A549 (cell line): ENCODE measurements around the gene ZNF133. TPM values are rescaled to one million over a fixed set of nuclear protein-coding genes. Genes with fewer than 3 reads are reported as not detected.
"Not testable (repeated sequence)": the region's sequence is repeated elsewhere in the genome, so short reads cannot be mapped to it uniquely, and the experiment has no call there.

ENCODE experiments used
- ATAC-seq, 2 experiments: fragments of 200-7000 bp in 1 of 2; fragments of >200 bp in 1 of 2; cut with Nextera tagmentation in 1 of 2; cut with Tn5 transposase in 1 of 2; 3 replicates each; pipeline versions ENCODE4 v1.8.0 to v1.9.1; 2018 to 2020; ENCODE audit warnings: mild to moderate bottlenecking in 1 of 2, moderate library complexity in 1 of 2
- CTCF ChIA-PET: fragments of 300-600 bp; sonication (Branson Sonifier 250); formaldehyde crosslinking; extraction: SDS; loops from one replicate; lab custom pipeline; 2021; ENCODE audit warnings: antibody characterized with exemption, inconsistent platforms; lab: Yijun Ruan, JAX
- POLR2A ChIA-PET: fragments of 350-600 bp; formaldehyde crosslinking; extraction: SDS; loops from one replicate; lab custom pipeline; 2021; ENCODE audit warnings: antibody characterized with exemption, inconsistent platforms; lab: Yijun Ruan, JAX
- DNase-seq, 2 experiments: peaks; one replicate each; pipeline versions ENCODE4 v3.0.0 to v3.0.0-alpha.2; 2011 to 2016; ENCODE audit warnings: low read depth in 1 of 2, low spot score in 1 of 2
- FAIRE-seq: peaks from 2 replicates; lab custom pipeline; 2011; peaks lifted over from hg19 to GRCh38; lab: Jason Lieb, UNC
- H3K27ac ChIP-seq, 2 experiments: fragments of >200 bp; sonication (Bioruptor Twin); formaldehyde crosslinking; 3 replicates each; pipeline ENCODE4 v1.5.1; 2016 to 2017
- H3K4me1 ChIP-seq: fragments of >200 bp; sonication (Bioruptor Twin); formaldehyde crosslinking; 3 replicates; pipeline ENCODE4 v1.6.1; 2016
- H3K4me2 ChIP-seq: fragments of >200 bp; sonication (Bioruptor Twin); formaldehyde crosslinking; 3 replicates; pipeline ENCODE4 v1.6.1; 2016
- H3K4me3 ChIP-seq: fragments of >200 bp; sonication (Bioruptor Twin); formaldehyde crosslinking; 3 replicates; pipeline ENCODE4 v1.5.1; 2016
- H3K9me3 ChIP-seq: fragments of >200 bp; sonication (Bioruptor Twin); formaldehyde crosslinking; 3 replicates; pipeline ENCODE4 v1.6.1; 2016
- BHLHE40 ChIP-seq: IDR thresholded peaks from 2 replicates; pipeline ENCODE4 v1.6.1; 2012; ENCODE audit warnings: low read depth, low read length, inconsistent platforms
- CHD4 ChIP-seq: fragments of 200-600 bp; sonication (generic); IDR thresholded peaks from 2 replicates; pipeline ENCODE4 v1.6.1; 2016; ENCODE audit warnings: antibody characterized with exemption, mild to moderate bottlenecking, borderline replicate concordance
- MAFK ChIP-seq: fragments of 450-650 bp; IDR thresholded peaks from 2 replicates; pipeline ENCODE4 v1.6.1; 2014; ENCODE audit not compliant: partially characterized antibody
- NFE2L2 ChIP-seq: fragments of 150-350 bp; conservative IDR thresholded peaks from 2 replicates; pipeline ENCODE4 v1.6.1; 2014; ENCODE audit warnings: low read length
- NPAS2 ChIP-seq: fragments of 250-450 bp; sonication (Bioruptor Pico); IDR thresholded peaks from 2 replicates; pipeline ENCODE4 v1.8.0; 2022; ENCODE audit warnings: mild to moderate bottlenecking, moderate library complexity, borderline replicate concordance
- PHF8 ChIP-seq: fragments of 200-600 bp; sonication (generic); IDR thresholded peaks from 2 replicates; pipeline ENCODE4 v1.6.1; 2016; ENCODE audit warnings: low read depth, mild to moderate bottlenecking, antibody characterized with exemption, moderate library complexity, borderline replicate concordance
- RCOR1 ChIP-seq: fragments of 150-350 bp; IDR thresholded peaks from 2 replicates; pipeline ENCODE4 v1.6.1; 2014; ENCODE audit warnings: antibody characterized with exemption, low read length, low read depth
- REST ChIP-seq: fragments of 200-600 bp; sonication (generic); IDR thresholded peaks from 2 replicates; pipeline ENCODE4 v1.6.1; 2016; ENCODE audit warnings: antibody characterized with exemption, mild to moderate bottlenecking, moderate library complexity
- ZC3H11A ChIP-seq: fragments of 450-650 bp; IDR thresholded peaks from 2 replicates; pipeline ENCODE4 v1.6.1; 2014; ENCODE audit warnings: antibody characterized with exemption, mild to moderate bottlenecking
- WGBS: methylation state at CpG from one replicate; pipeline ENCODE4 v1.1.6; 2017; ENCODE audit errors: missing lambda C conversion rate; 5-methylcytosine and 5-hydroxymethylcytosine counted together
- polyA plus RNA-seq, 4 experiments: library from polyadenylated mRNA; depleted of rRNA in 3 of 4; stranded (reverse); fragments of >200 nt; fragmentation: RNase III in 1 of 4; extraction: RNeasy Plus Mini Kit Qiagen cat#74134 plus additional on column Dnase treatment in 1 of 4; gene quantifications; 2 replicates in 3 of 4; 3 replicates in 1 of 4; pipeline ENCODE4 v1.2.3, GENCODE V29; 2011 to 2017
- TF ChIP-seq, protein P1 (sequence below): fragments of >200 bp; sonication (Bioruptor Twin); formaldehyde crosslinking; IDR thresholded peaks from 3 replicates; pipeline ENCODE4 v1.6.1; 2016
- TF ChIP-seq, protein P2 (sequence below): IDR thresholded peaks from 2 replicates; pipeline ENCODE4 v1.6.1; 2012

The ZNF133 gene
- polyA plus RNA-seq, 2 of the 4 experiments (the other 2 are of a cell fraction), result 9.8 to 11.6 TPM

DNA sequence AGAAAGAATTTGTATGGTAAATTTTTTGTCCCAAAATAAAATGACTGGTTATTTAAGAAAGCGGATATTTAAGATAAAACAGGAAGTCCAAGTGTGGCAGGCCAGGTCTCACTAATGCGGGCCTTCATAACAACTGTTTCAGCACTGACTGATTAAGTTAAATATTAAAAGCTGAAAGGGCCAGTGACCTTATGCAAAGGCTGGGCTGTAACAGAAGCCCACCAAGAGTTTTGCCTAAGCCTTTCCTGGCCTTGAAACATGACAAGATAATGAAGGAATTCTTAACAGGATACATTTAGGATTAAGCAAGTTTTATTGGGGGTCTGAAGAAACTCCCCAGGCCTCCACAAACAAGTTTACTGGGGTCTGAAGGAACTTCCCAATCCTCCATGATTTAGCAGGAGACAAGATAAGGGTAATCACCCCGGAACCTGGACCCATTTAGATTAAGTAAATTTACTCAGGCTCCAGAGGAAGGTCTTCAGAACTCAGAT lies 36.3 kb downstream of the ZNF133 start:
- FAIRE-seq, result no peak

GRCh38 chr20:18326990-18327389 lies 38.7 kb downstream of the ZNF133 start:
- Histone ChIP-seq H3K4me3 (no peak overlapping the region), H3K27ac (no peak overlapping the region), H3K4me1 (no peaks in the 10 kb centered on the region), H3K9me3 (peaks cover 13% of the 10 kb centered on the region; the same call in 1 of the 3 replicates), H3K4me2 (no peak overlapping the region)
- peak; percentile 54 for TF ChIP-seq MAFK
- no peak for TF ChIP-seq REST
- no peak for TF ChIP-seq RCOR1
- no peak for ATAC-seq
- WGBS, result 91% methylated on average over 2 of the region's 2 CpGs
- FAIRE-seq, result no peak
- no peak for DNase-seq
- ChIA-PET POLR2A (no interaction called here), CTCF (interaction anchor here (0.7 kb wide), 1 partner anchor 86 kb away, joined by 3 read pairs; no protein-coding TSS in a partner anchor)

More for the DNA sequence above, 36.3 kb downstream of the ZNF133 start:
- ATAC-seq, result no peak
- DNase-seq, result no peak
- ChIA-PET CTCF (no interaction called here), POLR2A (no interaction called here)
- no peak for TF ChIP-seq PHF8
- TF ChIP-seq, protein P1, sequence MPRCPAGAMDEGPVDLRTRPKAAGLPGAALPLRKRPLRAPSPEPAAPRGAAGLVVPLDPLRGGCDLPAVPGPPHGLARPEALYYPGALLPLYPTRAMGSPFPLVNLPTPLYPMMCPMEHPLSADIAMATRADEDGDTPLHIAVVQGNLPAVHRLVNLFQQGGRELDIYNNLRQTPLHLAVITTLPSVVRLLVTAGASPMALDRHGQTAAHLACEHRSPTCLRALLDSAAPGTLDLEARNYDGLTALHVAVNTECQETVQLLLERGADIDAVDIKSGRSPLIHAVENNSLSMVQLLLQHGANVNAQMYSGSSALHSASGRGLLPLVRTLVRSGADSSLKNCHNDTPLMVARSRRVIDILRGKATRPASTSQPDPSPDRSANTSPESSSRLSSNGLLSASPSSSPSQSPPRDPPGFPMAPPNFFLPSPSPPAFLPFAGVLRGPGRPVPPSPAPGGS, result no peak
- Histone ChIP-seq H3K4me3 (no peak overlapping the region), H3K9me3 (no peaks in the 10 kb centered on the region), H3K4me1 (no peaks in the 10 kb centered on the region), H3K27ac (no peak overlapping the region), H3K4me2 (no peak overlapping the region)
- 47% methylated on average over 3 of the region's 3 CpGs for WGBS

- WGBS, result 10% methylated on average over 2 of the region's 2 CpGs
- ChIA-PET CTCF (interaction anchor here (1.3 to 1.5 kb wide), 2 partner anchors 18 to 20 kb away, joined by 3 read pairs; no protein-coding TSS in a partner anchor), POLR2A (no interaction called here)
- Histone ChIP-seq H3K4me3 (no peak overlapping the region), H3K27ac (no peak overlapping the region), H3K9me3 (peaks cover 19% of the 10 kb centered on the region; the same call in 1 of the 3 replicates), H3K4me2 (no peak overlapping the region), H3K4me1 (no peaks in the 10 kb centered on the region)
- peak; percentile 73 for FAIRE-seq
- TF ChIP-seq NFE2L2 (no peak), NPAS2 (CRISPR knock-in tag) (no peak), ZC3H11A (no peak), CHD4 (no peak), BHLHE40 (no peak), MAFK (no peak)
- TF ChIP-seq, protein P2, sequence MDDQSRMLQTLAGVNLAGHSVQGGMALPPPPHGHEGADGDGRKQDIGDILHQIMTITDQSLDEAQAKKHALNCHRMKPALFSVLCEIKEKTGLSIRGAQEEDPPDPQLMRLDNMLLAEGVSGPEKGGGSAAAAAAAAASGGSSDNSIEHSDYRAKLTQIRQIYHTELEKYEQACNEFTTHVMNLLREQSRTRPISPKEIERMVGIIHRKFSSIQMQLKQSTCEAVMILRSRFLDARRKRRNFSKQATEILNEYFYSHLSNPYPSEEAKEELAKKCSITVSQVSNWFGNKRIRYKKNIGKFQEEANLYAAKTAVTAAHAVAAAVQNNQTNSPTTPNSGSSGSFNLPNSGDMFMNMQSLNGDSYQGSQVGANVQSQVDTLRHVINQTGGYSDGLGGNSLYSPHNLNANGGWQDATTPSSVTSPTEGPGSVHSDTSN, result no peak
- DNase-seq, result no peak
- no peak for ATAC-seq
Observed at GRCh38 chr20:18331694-18332093, 43.4 kb downstream of the ZNF133 start.

GRCh38 chr20:18349749-18350148 lies 61.4 kb downstream of the ZNF133 start:
- CTCF ChIA-PET, result interaction anchor here (0.9 kb wide), 1 partner anchor 9 kb away, joined by 3 read pairs; no protein-coding TSS in a partner anchor
- H3K4me1 ChIP-seq, FAIRE-seq, H3K4me2 ChIP-seq, H3K4me3 ChIP-seq, ATAC-seq, POLR2A ChIA-PET: not testable (repeated sequence)
- WGBS, result 29% methylated on average over 3 of the region's 3 CpGs
- TF ChIP-seq ZC3H11A, result peak; percentile 50
- TF ChIP-seq, all 56 proteins: peak for 1; not testable (repeated sequence) for 55
- DNase-seq, H3K9me3 ChIP-seq, H3K27ac ChIP-seq: not testable (repeated sequence)
